HL-60 (cell line): ENCODE data around the gene ANO5.

Experiments used
- DNase-seq, 2 experiments: peaks; one replicate each; pipeline ENCODE4 v3.0.0-alpha.2; 2010 to 2020; ENCODE audit warnings: low read depth in 1 of 2, low spot score in 1 of 2
- H3K27ac ChIP-seq: fragments of 250-450 bp; sonication (Bioruptor Pico); replicated peaks from 2 replicates; pipeline ENCODE4 v1.5.1; 2020; ENCODE audit warnings: mild to moderate bottlenecking, moderate library complexity
- H3K27me3 ChIP-seq: fragments of 250-450 bp; sonication (Bioruptor Pico); 2 replicates; pipeline ENCODE4 v1.5.1; 2021; ENCODE audit warnings: mild to moderate bottlenecking, moderate library complexity; ENCODE audit not compliant: insufficient read depth, poor library complexity, severe bottlenecking
- H3K4me3 ChIP-seq: replicated peaks from 2 replicates; pipeline ENCODE4 v1.5.1; 2011; ENCODE audit warnings: mild to moderate bottlenecking, control low read depth, low read length; ENCODE audit not compliant: insufficient read depth
- CTCF ChIP-seq: IDR thresholded peaks from one replicate; pipeline ENCODE4 v1.5.1; 2011; ENCODE audit warnings: low read length, control low read depth, inconsistent platforms; ENCODE audit not compliant: insufficient read depth
- GABPA ChIP-seq: IDR thresholded peaks from 2 replicates; pipeline ENCODE4 v1.6.1; 2012; ENCODE audit warnings: low read depth
- POLR2AphosphoS5 ChIP-seq: IDR thresholded peaks from 2 replicates; pipeline ENCODE4 v1.6.1; 2012; ENCODE audit warnings: low read depth
- SPI1 ChIP-seq: IDR thresholded peaks from 2 replicates; pipeline ENCODE4 v1.6.1; 2012; ENCODE audit warnings: low read depth, mild to moderate bottlenecking, borderline replicate concordance
- TF ChIP-seq, protein P1 (sequence below): IDR thresholded peaks from 2 replicates; pipeline ENCODE4 v1.6.1; 2012; ENCODE audit warnings: low read depth; ENCODE audit not compliant: insufficient replicate concordance

Gene ANO5

GRCh38 chr11:22193348-22194051, 615 bp downstream of the ANO5 start:
- TF ChIP-seq GABPA (no peak), CTCF (no peak), SPI1 (no peak), POLR2AphosphoS5 (no peak)
- TF ChIP-seq, protein P1, sequence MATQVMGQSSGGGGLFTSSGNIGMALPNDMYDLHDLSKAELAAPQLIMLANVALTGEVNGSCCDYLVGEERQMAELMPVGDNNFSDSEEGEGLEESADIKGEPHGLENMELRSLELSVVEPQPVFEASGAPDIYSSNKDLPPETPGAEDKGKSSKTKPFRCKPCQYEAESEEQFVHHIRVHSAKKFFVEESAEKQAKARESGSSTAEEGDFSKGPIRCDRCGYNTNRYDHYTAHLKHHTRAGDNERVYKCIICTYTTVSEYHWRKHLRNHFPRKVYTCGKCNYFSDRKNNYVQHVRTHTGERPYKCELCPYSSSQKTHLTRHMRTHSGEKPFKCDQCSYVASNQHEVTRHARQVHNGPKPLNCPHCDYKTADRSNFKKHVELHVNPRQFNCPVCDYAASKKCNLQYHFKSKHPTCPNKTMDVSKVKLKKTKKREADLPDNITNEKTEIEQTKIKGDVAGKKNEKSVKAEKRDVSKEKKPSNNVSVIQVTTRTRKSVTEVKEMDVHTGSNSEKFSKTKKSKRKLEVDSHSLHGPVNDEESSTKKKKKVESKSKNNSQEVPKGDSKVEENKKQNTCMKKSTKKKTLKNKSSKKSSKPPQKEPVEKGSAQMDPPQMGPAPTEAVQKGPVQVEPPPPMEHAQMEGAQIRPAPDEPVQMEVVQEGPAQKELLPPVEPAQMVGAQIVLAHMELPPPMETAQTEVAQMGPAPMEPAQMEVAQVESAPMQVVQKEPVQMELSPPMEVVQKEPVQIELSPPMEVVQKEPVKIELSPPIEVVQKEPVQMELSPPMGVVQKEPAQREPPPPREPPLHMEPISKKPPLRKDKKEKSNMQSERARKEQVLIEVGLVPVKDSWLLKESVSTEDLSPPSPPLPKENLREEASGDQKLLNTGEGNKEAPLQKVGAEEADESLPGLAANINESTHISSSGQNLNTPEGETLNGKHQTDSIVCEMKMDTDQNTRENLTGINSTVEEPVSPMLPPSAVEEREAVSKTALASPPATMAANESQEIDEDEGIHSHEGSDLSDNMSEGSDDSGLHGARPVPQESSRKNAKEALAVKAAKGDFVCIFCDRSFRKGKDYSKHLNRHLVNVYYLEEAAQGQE, result no peak
- no peak for DNase-seq
- H3K4me3 ChIP-seq, result peak overlapping the region; percentile 56
- H3K27ac ChIP-seq, result no peak overlapping the region
- H3K27me3 ChIP-seq, result peaks cover 26% of the 10 kb centered on the region

DNA sequence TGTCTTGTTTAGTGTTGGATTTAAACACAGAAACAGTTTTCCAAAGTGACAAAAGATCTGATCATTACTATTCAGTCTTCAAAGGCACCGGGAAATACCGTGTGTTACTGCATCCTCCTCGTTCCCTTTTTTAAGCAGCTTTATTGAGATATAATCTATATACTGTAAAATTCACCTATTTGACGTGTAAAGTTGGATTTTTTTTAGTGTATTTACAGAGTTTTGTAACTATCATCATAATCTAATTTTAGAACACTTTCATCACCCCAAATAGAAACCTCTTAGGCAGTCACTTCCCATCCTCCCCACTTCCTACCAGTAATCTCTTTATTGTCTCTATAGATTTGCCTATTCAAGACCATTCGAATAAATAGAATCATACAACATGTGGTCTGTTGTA, 1.4 kb downstream of the ANO5 start:
- Histone ChIP-seq H3K4me3 (peak overlapping the region; percentile 56; the same call in 1 of the 2 replicates), H3K27ac (no peak overlapping the region), H3K27me3 (peaks cover 26% of the 10 kb centered on the region)
- TF ChIP-seq, protein P1, result no peak
- TF ChIP-seq CTCF (no peak), POLR2AphosphoS5 (no peak)
- DNase-seq, result no peak

DNA sequence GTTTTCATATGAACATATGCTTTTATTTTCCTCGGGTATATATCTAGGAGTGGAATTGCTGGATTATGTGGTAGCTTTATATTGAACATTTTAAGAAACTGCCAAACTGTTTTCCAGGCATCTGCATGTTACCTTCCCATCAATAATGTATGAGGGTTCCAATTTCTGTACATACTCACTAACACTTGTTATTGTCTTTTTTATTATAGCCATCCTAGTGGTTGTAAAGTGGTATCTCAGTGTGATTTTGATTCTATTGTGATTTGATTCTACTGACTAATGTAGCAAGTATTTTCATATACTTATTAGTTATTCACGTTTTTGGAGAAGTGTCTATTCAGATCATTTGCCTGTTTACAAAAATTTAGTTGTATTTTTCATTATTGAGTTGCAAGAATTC, 2.0 kb downstream of the ANO5 start:
- DNase-seq, result no peak
- Histone ChIP-seq H3K27ac (no peak overlapping the region), H3K27me3 (peaks cover 26% of the 10 kb centered on the region), H3K4me3 (no peak overlapping the region)
- TF ChIP-seq CTCF, result no peak
- no peak for TF ChIP-seq POLR2AphosphoS5
- TF ChIP-seq, protein P1, result no peak
- TF ChIP-seq SPI1, result no peak
- no peak for TF ChIP-seq GABPA
